GM21515 (cell line): ENCODE measurements around the gene GBF1.

Experiments
- ATAC-seq: cut with Tn5 transposase; IDR thresholded peaks from one replicate; pipeline ENCODE4 v1.9.1; 2021; ENCODE audit not compliant: unreplicated experiment

Gene GBF1

DNA sequence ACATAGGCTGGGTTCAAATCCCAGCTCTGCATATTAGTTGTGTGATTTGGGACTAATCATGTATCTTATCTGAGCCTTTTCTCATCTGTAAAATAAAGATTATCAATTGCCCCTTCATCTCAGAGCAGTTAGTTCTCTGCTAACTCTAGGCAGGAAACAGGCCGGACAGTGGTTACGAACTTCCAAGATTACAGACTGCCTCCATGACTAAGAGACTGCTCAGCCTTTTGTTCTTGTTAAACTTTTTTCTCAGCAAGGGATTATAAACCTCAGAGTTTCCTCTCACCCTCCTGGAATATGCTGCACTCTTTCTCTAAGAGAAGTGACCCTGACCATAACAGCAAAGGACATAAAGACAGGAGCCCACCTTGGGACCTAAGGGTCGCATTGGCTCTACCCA is 97.6 kb downstream of the GBF1 start:
- ATAC-seq: no peak

DNA sequence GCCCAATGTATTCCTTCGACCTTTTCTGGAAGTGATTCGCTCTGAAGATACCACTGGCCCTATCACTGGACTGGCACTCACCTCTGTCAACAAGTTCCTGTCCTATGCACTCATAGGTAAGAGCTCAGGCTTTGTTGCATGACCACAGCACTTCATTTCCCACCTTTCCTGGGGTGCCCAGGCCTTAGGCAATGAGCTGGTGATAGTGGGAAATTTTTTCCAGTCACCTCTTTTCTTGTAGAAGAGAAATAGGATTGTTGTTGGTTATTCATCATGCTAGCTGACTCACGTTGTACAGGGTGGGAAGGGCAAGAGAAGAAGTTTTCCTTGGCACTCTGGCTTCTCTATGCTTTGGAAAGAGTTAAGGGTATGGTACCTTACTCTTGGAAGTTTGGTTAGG is 98.7 kb downstream of the GBF1 start:
- ATAC-seq: no peak

DNA sequence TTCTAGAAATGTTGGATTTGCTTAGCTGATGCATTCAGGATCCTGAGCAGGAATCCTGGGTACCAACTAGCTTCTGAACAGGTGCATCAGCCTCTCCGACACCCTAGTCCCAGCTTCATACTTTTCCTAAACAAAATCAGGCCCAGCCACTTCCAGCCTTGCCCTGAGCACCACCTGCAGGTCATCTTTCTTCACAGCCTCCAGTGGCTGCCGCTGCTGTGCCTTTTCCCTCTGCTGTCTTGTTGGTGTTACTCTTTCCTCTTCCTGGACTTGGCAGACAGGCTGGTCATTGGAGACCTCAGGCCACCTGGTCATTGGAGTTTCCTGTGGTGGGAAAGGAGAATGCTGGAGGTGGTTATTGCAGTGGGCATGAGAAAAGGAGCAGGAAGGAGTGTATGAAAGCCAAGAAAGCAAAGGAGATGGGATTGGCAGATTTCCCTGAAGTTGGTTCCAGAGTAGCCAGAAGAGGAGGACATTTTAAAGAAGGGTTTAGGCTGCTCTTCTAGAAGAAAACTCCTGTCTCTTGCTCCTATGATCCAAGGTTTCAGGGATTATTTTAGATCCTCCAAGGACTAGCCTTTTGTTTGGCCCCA is 102.0 kb downstream of the GBF1 start:
- ATAC-seq: no peak

DNA sequence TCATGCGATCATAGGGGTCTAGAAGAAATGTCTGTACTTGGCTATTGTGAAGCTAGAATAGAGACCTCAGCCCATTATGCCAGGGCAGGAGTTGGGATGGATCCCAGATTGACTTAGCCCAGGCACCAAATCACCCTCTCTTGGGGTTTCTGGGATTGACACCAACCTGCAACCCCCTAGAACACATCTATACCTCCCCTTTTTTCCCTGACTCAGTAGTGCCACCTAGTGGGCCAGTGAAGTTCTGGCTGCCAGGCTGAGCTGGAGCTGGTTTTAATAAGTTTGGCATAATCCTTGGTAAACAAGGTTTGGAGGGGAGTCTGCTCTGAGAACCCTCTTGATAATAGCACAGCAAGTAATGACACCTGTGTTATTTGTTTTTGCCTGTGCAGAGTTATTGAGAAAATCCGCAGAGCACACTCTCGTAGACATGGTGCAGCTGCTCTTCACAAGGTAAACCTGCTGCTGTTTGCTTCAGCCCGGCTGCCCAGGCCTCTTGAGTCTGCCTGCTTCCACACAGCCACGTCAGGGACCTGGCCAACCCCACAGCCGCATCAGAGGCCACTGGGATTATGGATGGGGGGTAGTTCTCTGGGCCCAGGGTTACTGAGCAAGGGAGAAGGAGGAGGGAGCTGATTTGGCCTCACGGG is 106.9 kb downstream of the GBF1 start:
- ATAC-seq: no peak

DNA sequence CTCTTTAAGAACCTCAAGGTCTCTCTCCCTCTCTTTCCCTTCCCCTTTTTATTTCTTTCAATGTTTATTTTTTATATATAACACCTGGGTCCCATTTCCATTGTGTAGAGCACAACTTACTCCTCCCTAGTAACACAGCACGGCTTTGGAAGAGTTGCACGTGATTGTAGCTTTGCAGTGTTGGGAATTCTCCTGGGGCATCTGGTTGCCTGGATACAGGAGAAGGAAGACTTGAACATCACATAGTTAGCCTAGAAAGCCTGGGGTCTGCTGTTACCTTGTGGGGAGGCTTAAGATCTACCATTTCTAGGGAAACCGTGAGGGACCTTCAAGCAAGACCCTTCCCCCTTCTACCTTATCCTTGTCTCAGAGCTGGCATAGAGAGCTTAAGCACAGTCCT is 109.1 kb downstream of the GBF1 start:
- no peak for ATAC-seq

DNA sequence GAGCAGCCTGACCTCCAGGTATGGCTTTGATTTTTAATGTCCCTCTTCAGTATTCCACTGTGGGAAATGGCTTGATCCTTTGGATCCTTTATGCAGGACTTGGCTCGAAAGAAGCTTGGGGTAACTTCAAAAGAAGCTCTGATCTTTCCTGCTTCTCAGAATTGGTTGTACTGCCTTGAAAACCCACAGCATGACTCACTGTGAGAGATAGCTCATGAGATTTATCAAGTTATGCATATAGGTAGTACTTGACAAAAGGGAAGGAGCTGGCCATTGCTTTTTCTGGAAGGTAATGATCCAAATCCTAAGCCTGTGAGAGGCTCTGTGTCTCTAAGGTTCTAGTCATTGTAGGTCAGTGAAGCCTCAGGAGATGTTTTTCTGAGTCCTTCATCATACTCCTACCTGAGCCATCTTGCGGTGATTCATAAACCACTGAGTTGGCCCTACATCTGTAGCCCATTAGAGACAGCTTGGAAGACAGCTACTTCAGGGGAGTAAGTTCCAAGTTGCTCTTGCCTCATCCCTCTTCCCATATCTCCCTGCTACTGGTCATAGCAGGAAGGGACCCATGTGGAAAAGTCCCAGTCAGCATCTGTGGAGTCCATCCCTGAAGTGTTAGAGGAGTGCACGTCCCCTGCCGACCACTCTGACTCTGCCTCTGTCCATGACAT is 113.5 kb downstream of the GBF1 start:
- ATAC-seq: no peak

DNA sequence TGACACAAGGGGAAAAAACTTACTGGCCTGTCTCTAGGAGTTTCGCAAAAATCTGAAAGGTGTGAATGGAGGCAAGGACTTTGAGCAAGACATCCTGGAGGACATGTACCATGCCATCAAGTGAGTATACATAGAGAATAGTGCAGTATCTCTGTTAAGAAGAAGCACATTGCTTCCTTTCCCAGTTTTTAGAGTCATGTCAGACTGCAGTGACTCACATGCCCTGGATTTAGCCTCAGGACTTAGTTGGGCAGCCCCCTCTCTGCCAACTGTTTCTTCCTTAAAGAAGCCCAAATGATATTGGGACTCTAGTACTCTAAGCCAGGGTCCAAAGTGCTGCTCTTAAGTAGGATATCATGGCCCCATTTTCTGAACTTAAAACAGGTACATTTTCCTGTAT is 122.1 kb downstream of the GBF1 start:
- no peak for ATAC-seq

DNA sequence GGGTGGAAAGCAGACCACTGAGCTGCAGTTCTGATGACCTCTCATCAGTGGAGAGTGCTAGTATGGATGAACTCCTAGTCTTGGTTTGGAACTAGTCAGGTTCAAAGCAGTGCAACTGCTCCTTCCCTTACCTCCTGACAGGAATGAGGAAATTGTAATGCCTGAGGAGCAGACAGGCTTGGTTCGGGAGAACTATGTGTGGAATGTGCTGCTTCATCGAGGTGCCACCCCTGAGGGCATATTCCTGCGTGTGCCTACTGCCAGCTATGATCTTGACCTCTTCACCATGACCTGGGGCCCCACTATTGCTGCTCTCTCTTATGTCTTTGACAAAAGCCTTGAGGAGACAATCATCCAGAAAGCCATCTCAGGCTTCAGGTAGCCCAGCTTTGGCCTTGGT is 122.7 kb downstream of the GBF1 start:
- no peak for ATAC-seq

DNA sequence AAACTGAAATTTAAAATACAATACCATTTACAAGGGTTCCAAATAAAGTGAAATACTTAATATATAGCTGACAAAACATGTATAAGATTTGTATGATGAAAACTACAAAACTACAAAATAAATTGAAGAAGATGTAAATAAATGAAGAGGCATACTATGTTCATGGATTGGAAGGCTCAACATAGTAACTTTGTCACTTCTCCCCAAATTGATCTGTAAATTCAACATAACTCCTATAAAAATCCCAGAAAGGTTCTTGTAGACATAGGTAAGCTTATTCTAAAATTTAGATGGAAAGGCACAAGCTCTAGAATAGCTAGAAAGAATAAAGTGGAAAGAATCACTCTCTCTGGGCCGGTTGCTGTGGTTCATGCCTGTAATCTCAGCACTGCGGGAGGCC is 126.0 kb downstream of the GBF1 start:
- no peak for ATAC-seq

DNA sequence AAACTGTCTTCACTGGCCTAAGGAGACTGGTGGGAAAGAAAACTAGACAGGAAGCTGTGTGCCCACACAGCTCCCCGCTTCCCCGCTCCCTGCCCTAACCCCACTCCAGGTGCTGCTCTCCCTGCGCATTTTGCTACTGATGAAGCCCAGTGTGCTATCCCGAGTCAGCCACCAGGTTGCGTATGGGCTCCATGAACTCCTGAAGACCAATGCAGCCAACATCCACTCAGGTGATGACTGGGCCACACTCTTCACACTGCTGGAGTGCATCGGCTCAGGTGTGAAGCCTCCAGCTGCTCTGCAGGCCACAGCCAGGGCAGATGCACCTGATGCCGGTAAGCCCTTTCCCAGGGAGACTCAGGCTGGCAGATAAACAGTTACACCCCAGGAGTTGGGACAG is 129.9 kb downstream of the GBF1 start:
- ATAC-seq: no peak

DNA sequence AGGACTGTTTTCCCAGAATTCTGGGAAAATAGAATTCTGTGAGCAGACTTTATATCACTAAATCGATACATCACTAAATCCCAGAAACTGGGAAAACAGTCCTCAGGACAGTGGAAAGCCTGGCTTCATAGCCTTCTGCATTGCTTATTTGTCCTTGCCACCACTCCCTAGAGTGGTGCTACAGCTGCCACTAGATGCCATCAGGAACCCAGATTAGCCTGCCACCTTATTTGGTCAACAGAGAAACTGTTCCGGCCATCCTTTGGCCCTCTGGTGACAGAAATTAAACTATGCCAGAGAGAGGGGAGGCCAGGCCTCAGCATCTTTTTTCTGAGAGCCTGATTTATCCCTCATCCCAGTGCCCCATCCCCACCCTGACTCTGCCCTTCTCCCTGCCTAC is 130.5 kb downstream of the GBF1 start:
- ATAC-seq: no peak

DNA sequence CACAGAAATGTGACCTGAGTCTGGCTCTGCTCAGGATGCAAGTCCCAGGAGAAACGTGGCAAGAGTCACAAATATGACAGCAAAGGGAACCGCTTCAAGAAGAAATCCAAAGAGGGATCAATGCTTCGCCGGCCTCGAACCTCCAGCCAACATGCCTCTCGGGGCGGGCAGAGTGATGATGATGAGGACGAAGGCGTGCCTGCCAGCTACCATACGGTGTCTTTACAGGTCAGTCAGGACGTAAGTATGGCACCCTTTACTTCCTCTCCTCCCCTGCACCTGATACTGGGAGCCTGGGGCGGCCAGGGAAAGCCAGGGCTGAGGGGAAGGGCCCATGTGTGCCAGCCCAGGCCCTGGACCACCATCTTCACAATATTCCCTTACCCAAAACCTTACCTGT is 131.6 kb downstream of the GBF1 start:
- no peak for ATAC-seq

DNA sequence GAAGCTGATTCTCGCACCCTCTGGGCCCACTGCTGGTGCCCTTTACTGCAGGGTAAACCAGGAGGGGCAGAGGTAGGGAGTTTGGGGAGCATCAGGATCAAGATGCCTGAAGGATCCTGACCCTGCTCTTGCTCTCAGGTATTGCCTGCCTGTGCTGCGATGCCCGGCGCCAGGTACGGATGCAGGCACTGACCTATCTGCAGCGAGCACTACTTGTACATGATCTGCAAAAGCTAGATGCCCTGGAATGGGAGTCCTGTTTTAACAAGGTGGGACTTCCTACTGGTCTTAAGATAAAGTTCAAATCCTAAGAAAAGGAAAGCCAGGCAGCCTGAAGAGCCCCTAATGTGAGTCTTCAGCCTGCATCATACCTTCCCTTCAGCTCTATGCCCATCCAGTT is 134.1 kb downstream of the GBF1 start:
- no peak for ATAC-seq

DNA sequence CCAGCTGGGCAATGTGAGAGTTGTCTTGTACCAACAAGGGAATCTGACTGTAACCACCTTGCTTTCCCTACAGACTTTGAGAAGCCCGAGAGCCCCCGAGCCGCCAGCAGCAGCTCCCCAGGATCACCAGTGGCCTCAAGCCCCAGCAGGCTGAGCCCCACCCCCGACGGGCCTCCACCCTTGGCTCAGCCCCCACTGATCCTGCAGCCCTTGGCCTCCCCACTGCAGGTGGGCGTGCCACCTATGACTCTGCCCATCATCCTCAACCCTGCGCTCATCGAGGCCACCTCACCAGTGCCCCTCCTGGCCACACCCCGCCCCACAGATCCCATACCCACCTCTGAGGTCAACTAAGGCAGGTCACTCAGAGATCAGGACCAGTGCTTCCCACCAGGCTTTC is 136.7 kb downstream of the GBF1 start:
- ATAC-seq: no peak

DNA sequence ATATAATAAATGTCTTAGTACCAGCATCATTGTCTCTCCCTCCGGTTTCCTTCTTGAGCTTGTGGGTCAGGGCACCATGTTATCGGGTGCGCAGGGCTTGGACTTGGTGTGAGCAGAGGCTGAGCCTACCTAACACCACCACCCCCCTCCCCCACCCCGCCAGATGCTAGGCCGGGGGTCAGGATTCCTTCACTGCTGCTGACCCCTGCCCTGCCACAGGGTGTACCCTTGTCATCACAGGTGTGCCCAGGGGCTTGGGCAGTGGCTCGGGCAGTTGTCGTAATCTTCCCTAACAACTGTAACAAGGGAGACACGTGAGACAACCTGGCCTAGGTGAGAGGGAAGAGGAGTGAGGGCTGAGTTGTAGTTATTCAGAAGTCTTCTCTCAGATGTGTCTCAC is 137.5 kb downstream of the GBF1 start:
- no peak for ATAC-seq

DNA sequence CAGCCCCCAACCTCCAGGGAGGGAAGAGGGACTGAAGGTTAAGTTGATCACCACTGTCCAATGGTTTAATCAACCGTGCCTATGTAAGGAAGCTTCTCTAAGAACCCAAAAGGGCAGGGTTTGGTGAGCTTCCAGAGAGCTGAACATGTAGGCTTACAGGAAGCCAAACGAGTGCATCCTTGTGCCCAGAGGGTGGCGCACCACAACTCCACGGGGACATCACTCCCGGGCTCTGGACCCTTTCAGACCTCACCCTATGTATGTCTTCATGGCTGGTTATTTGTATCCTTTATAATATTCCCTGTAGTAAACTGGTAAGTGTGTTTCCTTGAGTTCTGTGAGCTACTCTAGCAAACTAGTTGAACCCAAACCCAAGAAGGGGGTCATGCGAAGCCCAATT is 138.7 kb downstream of the GBF1 start:
- ATAC-seq: no peak

DNA sequence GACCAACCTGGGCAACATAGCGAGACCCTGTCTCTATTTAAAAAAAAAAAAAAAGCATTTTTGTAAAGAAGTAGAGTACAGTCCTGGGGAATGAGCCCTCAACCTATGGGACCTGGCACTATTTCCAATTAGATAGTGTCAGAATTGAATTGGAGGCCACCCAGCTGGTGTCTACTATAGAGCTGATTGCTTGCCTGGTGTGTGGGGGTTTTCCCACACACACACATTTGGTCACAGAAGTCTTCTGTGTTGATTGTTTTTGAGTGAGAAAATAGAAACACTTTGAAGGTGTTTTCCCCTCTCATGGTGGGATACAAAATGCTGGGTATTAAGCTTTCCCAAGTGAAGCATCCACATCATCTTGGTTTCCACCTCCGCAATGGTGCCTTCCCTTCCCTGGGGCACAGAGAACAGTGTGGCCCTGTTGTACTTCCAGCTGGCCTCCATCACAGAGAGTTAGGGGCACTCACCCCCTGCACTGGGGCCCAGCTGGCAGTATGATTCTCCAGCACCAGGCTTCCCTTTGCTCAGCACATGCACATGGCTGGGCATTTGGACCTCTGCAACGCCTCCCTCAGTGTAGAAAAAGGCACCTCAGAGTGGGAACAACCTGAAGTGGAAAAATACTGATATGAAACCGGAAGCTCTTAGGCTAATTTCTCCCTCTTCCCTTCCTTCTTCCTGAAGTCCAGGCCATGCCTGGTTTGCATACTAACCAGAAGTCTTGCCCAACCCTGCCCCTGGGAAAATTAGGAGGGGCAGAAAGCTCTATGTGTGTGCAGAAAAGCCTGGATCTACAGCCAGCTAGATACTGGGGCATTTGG is 139.5 kb downstream of the GBF1 start:
- no peak for ATAC-seq

DNA sequence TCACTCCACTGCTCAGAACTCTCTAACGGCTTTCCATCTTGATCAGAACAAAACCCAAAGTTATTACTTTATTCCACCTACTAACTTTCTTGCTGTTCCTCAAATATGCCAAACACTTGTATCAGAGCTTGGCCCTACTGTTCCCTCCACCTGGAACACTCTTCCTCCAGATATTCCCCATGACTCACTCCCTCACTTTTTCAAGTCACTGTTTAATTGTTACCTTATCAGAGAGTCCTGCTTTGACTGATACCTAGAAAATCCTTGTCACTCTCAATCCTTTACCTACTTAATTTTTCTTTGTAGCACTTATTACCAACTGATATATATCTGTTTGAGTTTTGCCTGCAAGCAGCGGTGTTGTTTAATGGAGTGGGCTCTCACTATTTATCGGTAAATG is 144.6 kb downstream of the GBF1 start:
- ATAC-seq: no peak

DNA sequence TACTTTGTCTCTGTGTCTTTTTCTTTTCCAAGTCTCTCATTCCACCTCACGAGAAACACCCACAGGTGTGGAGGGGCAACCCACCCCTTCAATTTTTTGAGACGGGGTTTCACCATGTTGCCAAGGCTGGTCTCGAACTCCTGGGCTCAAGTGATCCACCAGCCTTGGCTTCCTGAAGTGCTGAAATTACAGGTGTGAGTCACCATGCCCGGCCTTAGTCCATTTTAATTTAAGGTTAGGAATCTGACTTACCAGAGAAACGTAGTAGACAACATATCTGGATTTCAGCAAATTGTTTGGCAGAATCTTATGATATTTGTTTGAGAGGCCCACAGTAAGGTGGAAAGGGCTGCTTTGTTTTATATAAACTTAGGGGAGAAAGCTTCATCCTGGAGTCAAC is 147.0 kb downstream of the GBF1 start:
- ATAC-seq: no peak

DNA sequence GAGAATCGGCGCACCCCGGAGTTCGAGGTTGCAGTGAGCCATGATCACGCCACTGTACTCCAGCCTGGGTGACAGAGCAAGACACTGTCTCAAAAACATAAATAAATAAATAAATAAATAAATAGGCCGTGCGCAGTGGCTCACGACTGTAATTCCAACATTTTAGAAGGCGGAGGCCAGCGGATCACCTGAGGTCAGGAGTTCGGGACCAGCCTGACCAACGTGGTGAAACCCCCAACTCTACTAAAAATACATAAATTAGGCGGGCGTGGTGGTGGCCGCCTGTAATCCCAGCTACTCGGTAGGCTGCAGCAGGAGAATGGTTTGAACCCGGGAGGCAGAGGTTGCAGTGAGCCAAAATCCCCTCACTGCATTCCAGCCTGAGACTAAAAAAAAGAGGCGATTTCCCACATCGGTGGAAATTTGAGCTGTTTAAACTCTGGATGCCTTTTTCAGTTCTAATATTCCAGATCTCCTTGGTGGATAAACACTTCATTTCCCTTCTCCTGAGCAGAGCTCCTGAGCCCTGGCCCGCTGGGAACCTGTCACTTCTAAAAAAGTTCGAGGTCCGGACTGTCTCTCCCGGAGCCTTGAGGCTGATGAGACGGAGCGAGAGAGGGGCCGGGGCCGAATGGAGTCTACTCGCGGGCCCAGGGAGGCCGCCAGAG is 148.2 kb downstream of the GBF1 start:
- no peak for ATAC-seq

DNA sequence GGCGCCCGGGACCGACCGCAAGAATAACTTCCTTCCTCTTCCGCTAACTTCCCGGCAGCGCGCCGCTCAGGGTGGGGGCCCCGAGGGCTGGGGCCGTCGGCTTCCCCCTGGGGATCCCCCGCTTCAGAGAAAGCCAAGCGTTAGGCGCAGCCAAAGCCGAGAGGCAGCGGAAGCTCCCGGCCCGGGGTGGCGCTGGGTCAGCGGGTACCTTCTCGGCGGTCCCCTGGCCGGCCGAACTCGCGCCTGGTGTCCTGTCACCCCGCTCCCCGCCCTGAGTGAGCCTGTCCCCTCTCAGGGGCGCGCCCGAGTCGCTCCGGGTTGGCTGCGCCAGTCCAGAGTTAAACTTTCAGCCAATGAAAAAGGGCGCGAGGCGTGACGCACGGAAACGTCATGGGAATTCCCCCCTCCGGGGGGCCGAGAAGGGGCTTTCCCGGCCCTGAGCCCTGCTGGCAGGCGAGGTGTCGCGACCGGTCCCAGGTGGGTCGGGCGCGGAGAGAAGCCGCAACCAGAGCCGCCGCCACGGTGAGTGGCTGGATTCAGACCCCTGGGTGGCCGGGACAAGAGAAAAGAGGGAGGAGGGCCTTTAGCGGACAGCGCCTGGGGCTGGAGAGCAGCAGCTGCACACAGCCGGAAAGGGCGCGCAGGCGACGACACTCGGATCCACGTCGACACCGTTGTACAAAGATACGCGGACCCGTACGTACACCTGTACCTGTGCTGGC is 148.9 kb downstream of the GBF1 start:
- peak; percentile 74 for ATAC-seq
